Hepatic stellate cell (primary cell): ENCODE measurements around the gene RGMA.

Experiments used
- DNase-seq: peaks from one replicate; pipeline ENCODE4 v3.0.0; 2011; ENCODE audit warnings: low spot score

The RGMA gene, protein sequence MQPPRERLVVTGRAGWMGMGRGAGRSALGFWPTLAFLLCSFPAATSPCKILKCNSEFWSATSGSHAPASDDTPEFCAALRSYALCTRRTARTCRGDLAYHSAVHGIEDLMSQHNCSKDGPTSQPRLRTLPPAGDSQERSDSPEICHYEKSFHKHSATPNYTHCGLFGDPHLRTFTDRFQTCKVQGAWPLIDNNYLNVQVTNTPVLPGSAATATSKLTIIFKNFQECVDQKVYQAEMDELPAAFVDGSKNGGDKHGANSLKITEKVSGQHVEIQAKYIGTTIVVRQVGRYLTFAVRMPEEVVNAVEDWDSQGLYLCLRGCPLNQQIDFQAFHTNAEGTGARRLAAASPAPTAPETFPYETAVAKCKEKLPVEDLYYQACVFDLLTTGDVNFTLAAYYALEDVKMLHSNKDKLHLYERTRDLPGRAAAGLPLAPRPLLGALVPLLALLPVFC

DNA sequence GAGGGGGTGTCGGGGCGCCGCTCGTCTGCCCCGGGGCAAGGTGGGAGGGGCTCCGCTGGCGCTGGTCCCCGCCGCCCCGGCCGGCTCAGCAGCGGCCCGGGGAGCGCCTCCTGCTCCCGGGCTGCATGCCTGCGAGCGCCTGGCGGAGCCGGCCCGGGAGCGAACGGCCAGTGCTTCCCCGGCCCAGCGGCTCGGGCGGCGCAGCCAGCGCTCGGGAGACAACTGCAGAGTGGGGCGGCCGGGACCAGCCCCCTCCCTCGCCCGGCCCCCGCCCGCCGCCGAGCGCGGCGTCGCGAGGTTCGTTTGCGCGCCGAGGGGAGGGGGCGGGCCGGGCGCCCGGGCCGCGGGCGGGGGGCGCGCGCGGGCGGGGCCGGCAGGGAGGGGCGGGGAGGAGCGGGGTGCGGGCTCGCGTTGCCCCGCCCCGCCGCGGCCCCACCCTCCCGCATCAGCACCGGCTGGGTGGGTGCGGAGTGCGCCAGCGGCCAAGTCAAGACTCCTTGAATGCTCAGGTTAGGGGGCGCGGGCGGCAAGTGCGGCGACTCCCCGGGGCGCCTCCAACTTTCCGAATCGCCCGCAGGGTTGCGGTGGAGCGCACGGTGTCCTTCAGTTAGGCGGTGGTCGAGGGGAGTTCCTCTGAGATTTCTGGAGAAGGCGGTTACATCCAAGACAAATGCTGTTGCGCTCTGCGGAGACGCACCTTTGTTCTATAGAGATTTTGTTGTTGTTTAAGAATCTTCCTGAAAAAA lies at the start of gene RGMA:
RGMA (minus strand) TSS at position 231 of the 746 bp plus-strand sequence. CDS start 279 bp downstream, outside the sequence.
- DNase-seq, result no peak

DNA sequence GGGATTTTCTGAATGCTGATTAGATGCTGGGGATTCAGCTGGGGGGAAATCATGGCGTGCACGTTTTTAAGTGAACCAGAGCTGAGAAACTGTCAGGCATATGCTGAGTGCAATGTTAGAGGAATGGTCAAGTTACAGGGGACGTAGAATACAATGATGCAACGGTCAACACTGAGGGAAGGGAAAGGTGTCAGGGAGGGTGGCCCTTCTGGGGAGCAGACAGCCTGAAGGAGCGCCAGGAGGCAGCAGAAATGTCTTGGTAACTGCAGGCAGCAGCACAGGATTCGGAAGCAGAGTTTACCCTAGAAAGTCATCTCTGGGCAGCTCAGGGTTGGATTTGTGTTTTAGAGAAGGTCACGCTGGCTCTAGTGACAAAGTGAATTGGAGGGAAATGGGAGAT lies 47.6 kb upstream of the RGMA start:
- DNase-seq, result no peak

DNA sequence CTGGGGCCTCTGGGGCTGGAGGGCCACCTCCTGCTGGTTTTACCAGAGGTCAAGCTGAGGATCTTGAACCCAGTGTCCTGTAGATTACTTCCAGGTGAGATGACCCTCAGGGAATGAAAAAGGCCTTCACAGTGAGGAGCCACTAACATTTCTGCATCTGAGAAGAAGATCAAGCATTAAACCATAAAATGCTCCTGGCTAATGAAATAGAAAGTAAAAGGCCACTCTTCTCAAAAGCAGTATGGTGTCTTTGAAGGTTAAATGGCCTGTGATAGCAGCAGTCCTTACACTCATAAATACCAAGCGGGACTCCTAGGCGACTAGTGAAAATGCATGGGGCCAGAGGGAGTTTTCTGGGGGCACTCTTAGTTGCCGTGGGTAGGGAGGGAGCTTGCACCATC lies 47.0 kb upstream of the RGMA start:
- DNase-seq, result no peak

DNA sequence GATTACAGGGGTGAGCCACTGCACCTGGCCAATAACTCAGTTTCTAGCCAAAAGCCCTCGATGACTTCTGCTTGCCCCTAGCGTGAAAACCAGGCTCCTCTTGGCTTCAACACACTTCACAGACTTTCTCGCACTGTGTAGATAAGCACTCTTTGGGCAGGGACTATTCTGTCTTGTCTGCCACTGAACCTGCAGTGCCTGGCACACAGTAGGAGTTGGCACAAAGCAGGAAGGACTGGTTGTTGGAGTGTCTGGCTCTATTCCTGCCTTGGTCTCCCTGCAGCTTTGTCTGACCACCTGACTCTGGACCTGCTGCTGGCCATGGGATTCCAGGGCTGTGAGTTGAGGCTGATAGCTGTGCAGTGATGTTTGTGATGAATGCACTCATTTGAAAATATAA lies 46.4 kb upstream of the RGMA start:
- no peak for DNase-seq

DNA sequence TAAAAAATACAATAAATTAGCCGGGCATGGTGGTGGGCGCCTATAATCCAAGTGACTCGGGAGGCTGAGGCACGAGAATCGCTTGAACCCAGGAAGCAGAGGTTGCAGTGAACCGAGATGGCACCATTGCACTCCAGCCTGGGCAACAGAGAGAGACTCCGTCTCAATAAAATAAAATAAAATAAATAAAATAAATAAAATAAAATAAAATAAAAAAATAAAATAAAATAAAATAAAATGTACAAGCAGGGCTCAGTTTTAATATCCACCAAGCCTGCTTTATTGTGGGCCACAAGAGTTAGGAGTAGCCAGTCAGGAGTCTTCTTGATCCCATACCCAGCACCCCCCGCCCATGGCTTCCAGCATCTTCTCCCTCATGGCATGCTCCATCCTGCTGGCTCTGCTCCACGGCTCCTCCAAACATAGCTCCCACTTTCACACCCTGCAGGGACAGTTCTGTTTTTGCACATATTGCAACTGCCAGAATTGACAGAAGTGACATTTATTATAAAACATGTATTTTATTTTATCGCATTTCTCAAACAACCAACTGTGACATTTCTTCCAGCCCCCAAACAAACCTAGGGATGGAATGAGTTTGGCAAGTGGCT lies 42.6 kb upstream of the RGMA start:
- no peak for DNase-seq

DNA sequence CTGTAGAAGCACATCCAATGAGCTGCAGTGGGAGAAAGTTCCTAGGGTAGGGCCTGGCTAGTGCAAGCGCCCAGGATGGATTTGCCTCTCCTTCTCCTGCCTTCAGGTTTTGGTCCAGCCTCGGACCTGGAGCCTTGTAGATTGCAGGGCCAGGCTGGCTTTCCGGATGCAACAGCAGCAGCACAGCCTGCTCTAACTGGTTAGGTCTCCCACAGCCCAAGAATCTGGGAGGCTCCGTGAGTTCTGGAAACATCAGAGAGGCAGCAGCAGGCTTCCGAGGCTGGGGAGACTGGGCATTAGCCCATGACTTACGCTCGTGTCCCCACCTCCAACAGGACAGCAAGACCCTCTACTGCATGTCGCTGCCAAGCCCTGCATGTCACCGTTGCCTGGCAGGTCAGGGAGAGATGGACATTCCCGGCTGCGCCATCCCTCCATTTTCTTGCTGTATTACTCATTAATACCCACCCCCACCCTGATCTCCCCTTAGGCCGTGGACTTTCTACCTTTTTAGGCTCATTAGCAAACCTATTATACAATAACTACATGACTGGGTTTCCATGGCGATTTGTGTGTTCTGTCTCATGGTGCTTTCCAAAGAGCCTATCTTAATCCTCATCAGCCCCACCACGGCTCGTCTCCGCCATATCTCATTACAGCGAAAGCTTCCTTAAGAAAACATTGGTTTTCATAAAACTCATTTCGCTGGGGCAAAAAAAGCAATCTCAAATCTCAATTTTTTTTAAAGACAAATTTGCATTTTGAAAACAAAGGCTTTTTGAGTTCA lies 40.9 kb upstream of the RGMA start:
- no peak for DNase-seq

DNA sequence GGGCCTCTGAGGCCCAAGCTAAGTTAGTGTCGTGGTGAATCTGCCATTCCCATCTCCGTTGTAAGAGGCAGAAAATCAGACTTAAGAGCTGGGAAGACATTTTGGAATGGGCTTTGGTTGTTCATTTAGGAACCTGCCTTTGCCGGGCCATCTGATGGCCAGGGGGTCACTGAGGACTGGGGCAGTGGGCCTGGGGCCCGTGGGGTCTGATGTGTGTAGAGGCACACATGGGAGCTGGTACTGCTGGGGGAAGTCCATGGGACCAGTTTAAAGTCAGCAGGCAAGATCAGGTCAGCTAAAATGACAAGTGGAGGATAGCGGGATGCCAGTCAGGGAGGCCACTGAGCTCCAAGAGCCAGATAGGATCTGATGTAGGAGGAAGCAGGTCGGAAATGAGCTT lies 38.3 kb upstream of the RGMA start:
- no peak for DNase-seq

DNA sequence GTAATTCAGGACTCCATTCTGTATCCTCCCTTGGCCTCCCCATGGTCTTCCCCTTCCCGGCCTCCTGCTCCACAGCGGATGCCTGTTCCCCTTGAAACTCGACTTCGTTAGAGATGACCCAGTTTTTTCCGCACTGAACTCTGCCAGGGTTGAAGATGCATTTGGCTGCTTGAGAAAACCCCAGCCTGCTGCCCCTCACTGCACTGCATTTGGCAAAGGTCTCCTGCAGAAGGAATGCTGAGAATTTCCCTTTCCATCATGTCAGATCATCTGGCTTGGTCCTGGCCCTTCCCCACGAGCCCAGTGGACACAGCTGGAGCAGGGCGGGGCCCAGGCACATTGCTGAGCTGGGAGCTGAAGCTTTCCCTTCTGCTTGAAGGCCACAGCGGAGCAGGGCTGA lies 37.6 kb upstream of the RGMA start:
- no peak for DNase-seq

DNA sequence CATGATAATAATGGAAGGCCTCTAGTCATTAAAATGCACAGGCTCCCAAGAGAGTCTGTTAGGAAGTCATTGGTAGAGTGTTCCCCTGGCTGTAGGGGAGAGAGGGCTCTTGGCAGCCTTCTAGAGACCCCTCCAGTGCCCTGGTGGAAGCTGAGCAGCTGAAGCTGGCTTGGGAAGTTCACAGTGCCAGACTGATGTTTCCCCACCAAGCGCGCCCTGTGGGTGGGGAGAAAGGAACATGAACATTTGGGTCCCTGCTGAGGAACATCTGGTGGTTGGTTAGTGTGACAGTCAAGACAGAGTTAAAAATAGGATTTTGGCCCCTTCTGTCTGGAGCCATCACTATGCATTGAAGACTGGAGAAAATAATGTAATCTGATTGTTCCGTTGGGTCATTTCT lies 37.1 kb upstream of the RGMA start:
- no peak for DNase-seq

DNA sequence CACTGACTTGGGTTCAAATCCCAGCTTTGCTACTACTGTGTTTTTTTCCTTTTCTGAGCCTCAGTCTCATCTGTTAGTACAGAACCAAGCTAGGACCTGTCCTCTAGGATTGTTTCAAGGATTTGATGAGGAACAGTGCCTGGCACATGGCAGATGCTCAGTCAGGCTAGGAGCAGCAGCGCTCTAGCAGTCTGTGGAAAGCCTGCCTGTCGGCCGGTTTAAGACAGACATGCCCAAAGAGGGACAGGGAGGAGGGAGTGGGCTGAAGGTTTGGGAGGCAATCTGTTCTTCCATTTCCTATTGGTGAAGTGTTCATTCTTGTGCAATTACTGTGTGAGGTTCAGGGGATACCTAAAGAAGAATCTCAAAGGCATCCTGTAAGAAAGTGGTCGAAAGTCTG lies 35.1 kb upstream of the RGMA start:
- no peak for DNase-seq

DNA sequence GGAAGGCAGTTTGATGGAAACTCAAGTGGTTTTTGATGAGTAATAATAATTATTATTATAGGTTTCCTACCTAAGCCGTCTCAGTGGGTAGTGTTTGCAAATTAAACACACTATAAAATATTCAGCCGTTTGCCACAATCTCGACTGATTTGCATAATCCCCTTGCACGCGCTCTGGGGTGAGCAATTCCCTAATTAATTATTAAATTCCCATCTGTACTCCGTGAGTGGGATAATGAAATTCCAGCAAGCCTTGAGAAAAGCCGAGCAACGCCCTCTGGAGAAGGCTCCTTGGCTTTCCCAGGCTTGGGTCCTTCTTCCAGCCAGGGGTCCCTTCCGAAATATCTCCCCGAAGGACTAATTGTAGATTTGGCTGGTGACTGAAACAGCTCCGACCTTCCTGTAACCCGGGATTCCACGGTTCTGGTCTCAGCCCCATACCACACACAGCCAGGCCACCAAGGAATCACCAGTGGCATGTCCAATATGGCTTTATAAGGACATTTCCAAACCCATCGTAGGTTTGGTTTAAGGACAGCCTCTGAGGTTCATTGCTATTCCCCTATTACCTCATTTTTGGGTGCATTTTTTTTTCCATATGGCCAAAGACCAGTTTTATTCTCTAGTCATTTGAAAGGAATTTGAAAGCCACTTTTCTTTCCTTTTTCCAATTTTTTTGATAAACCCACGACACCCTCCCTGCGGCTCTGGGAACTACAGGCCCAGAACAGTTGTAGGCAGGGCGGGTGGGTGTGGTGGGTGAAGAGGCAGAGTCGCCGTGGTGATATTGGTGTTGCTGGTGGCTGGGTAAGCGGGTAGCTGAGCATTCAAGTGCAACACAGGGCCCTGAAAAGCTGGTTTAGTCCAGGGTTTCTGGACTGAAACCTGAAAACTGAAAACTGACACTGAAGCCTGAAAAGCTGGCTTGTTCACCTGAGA lies 33.2 kb upstream of the RGMA start:
- DNase-seq, result no peak

DNA sequence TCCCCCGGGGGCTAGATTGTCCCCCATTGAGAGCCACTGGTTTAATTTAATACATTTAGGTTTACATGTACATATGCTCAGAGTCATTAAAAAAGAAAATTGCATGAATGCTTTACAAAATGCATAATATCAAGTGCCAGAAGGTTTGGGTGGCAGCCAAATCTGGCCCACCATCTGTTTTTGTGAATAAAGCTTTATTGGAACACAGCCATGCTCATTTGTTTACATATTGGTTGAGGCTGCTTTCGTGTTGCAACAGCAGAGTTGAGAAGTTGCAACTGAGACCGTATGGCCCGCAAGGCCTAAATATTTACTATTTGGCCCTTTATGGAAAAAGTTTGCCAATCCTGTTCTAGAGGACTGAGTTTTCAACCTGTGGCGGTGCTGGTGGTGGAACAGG lies 32.1 kb upstream of the RGMA start:
- DNase-seq, result no peak

DNA sequence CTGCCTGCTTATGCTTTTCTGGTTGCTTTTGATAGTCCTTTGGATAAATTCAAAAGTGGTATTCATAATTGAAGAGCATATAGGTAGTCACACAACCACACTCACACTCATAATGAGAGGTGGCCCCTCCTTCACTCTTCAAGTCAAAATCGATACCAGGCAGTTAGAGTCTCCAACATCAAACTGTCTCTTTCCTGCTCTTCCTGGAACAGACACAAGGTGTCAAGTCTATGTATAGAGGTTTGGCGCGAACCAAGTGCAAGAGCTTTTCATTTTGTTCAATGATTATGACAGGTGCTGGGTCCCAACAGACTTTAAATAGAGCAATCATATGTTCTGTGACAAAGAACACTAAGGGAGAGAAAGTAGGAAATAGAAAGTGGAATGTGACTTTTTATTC lies 29.9 kb upstream of the RGMA start:
- no peak for DNase-seq

DNA sequence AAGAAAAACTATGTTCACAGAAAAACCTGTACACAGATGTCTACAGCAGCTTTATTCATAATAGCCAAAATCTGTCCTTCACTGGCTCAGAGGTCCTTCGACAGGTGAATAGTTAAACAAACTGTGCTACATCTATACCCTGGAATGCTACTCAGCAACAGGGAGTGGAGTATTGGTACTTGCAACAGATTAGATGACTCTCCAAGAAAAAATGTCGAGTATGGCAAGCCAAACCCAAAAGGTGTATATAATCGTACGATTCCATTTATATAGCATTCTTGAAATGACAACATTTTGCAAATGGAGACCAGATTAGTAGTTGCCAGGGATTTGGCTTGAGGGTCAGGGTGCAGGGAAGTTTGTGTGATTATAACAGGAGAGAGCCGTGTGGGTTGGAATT lies 22.4 kb upstream of the RGMA start:
- no peak for DNase-seq

DNA sequence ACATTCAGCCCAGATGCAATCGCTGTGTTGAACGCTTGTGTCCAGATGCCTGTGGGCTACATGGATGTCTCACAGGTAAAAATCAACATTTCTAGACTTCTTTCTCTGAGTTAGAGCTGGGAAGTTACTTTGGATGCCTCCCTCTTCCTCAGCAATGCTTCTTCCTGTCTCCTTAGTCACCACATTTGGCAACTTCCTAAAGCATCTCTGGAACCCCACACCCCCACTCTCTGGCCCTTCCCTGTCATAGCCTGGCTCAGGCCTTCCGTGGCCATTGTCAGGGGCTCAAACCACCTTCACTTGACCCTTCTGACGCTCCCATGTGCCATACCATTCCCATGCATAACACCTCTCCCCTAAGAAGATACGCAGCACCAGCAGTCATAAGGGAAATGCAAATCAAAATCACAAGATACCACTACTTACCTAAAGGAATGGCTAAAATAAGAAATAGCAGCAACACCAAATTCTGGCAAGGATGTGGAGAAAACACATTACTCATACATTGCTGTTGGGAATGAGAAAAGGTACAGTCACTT lies 21.6 kb upstream of the RGMA start:
- DNase-seq, result no peak

DNA sequence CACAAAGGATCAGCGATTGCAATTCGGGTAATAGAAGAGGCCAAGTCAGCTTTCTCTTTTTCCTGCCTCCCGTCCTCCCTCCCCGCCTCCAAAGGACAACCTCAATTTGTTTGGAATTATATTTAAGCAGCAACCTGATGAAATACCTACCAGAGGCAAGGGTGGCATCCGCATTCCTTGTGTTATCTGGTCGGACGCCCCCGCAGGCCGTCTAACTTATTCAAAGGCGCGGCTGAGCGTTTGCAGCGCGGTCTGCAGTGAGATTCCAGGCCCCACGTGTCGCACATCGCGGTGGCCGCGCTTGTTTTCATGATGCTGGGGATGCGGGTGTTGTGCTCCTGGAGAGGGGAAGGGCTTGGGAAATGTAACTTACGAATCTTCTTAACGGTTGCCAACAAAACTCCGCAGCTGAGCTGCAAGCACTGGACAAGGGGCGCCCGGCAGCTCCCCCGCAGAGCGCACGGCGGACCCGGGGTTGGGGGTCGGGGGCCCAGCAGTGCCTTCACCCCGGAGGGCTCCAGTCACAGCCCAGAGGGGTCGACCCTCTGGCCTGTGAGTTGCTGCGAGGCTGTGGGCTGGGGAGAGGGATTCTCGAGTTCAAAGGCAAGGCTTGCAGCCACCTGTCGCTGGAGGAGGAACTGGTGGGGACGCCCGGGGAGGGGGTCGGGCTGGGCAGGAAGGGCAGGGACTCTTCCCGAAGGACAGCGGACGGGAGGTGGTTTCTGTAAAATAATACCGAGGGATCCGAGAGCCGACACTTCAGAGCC lies 20.5 kb upstream of the RGMA start:
- DNase-seq, result no peak

DNA sequence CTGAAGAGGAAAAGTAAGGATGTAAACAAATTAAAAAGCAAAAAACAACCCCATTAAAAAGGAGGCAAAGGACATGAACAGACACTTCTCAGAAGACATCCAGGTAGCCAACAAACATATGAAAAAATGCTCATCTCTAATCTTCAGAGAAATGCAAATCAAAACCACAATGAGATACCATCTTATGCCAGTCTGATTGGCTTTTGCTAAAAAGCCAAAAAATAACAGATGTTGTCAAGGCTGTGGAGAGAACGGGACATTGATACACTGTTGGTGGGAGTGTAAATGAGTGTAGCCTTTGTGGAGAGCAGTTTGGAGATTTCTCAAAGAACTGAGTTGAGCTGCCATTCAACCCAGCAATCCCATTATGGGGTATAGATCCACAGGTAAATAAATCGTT lies 18.6 kb upstream of the RGMA start:
- no peak for DNase-seq

DNA sequence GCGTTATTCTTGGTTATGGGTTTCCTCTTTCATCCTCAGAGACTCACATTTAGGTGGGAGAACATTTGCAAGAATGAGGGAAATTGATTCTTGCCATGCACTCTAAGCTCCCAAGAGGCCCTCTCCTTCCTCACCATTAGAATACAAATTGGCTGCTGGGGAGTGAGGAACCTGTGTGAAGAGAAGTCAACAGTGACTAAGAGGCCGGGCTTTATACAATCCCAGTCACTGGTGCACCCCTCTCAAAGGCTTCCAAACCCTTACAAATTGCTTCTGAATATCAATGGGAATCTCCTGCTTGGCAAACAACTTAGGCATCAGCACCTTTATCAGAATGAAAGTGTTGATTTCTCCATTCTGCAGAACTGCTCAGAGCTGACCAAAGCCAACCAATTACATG lies 16.5 kb upstream of the RGMA start:
- DNase-seq, result no peak

DNA sequence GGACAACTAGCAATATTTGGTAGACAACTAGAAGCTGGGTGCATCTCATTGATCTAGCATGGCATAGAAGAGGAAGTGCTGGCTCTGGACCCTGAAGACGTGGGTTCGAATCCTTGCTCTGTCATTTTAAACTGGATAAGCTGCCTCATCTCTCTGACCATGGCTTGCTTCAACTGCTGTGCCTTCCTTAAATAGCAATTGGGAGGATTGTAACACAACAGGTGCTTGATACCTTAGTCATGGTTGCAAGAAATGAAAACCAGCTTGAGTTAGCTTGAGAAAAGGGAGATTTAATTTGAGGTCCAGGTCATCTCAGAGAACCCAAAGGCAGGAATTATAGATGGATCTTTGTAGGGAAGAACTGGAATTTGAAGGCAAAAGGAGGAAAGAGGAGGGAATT lies 14.8 kb upstream of the RGMA start:
- no peak for DNase-seq

DNA sequence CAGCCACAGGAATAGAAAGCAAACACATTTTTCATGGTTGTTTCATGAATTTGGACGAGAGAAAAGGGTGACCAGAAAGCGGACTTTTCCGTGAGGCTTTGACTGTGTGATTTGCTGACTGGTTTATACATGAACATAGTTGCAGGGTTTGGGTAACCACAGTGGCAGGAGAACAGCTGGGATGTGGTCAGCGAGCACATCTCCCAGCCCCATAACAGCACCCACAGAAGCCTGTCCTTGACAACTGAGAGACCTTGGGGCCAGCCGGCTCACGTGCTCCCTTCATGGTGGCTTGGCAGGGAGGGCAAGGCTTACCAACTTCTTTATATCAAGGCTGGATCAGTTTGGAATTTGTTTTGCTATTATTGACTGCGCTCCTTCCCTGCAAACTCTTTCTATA lies 13.2 kb upstream of the RGMA start:
- no peak for DNase-seq
